Mesodermal cell (in vitro differentiated cells): ENCODE results near the gene ANK3.

Experiments used
- H3K27ac ChIP-seq: 2 replicates; pipeline ENCODE4 v1.7.0; 2013; ENCODE audit warnings: mild to moderate bottlenecking, low read depth, low read length, moderate library complexity; ENCODE audit not compliant: severe bottlenecking
- H3K36me3 ChIP-seq: 2 replicates; pipeline ENCODE4 v1.7.1; 2013; ENCODE audit warnings: mild to moderate bottlenecking, low read length, moderate library complexity; ENCODE audit not compliant: control insufficient read depth, insufficient read depth
- H3K4me1 ChIP-seq: one replicate; pipeline ENCODE4 v1.7.1; 2013; ENCODE audit warnings: mild to moderate bottlenecking, low read length; ENCODE audit not compliant: insufficient read depth, control insufficient read depth, poor library complexity, severe bottlenecking
- H3K4me3 ChIP-seq: 2 replicates; pipeline ENCODE4 v1.7.0; 2013; ENCODE audit warnings: low read length, control low read depth, mild to moderate bottlenecking; ENCODE audit not compliant: insufficient read depth, poor library complexity, severe bottlenecking; ENCODE audit errors: extremely low read depth
- H3K9me3 ChIP-seq: 2 replicates; pipeline ENCODE4 v1.7.1; 2013; ENCODE audit warnings: mild to moderate bottlenecking, low read length, moderate library complexity; ENCODE audit not compliant: control insufficient read depth
- WGBS, 2 experiments: methylation state at CpG; one replicate each; pipeline ENCODE4 v1.1.5; 2013; ENCODE audit warnings: missing lambda C conversion rate in 2 of 2; ENCODE audit not compliant: insufficient coverage in 2 of 2; 5-methylcytosine and 5-hydroxymethylcytosine counted together

Gene ANK3

GRCh38 chr10:60346661-60347060 is 43.0 kb downstream of the ANK3 start:
- no peak overlapping the region for H3K27ac ChIP-seq
- WGBS, 2 experiments = no CpG with 5 or more reads among the region's 1 CpG
- no peaks in the 10 kb centered on the region for H3K9me3 ChIP-seq
- no peaks in the 10 kb centered on the region for H3K36me3 ChIP-seq
- H3K4me3 ChIP-seq = no peak overlapping the region
- H3K4me1 ChIP-seq = peaks cover 19% of the 10 kb centered on the region

DNA sequence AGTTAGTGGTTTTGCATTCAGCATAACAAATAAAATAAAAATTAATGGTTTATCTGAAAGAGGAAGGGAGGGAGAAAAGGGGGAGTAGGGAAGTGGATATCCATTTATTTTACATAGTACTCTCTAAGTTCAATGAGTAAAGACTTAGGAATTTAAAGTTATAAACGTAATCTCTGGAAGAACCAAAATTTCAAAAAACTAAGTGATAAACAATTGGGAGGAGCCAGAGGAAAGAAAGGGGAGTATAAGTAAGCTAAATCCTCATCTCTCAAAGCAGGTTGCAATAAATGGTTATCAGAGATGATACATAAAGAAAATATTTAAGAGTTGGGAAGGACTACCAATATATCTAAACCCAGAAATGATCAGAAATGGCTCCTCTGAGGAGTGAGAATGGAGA is 46.4 kb downstream of the ANK3 start:
- 100% methylated on average over 1 of the region's 1 CpG; no CpG with 5 or more reads in 1 of the 2 experiments for WGBS, 2 experiments
- no peak overlapping the region for H3K4me3 ChIP-seq
- peaks cover 3% of the 10 kb centered on the region for H3K4me1 ChIP-seq
- H3K36me3 ChIP-seq = no peaks in the 10 kb centered on the region
- H3K27ac ChIP-seq = no peak overlapping the region
- no peaks in the 10 kb centered on the region for H3K9me3 ChIP-seq

GRCh38 chr10:60341969-60342368 is 47.7 kb downstream of the ANK3 start:
- Histone ChIP-seq H3K4me3 (no peak overlapping the region), H3K9me3 (no peaks in the 10 kb centered on the region), H3K36me3 (no peaks in the 10 kb centered on the region), H3K27ac (no peak overlapping the region), H3K4me1 (no peaks in the 10 kb centered on the region)
- WGBS, 2 experiments = 100% methylated on average over 2 of the region's 4 CpGs; no CpG with 5 or more reads in 1 of the 2 experiments

- no peaks in the 10 kb centered on the region for H3K36me3 ChIP-seq
- H3K4me1 ChIP-seq = no peaks in the 10 kb centered on the region
- WGBS, 2 experiments = 82 to 93% methylated on average over 1 of the region's 1 CpG
- no peak overlapping the region for H3K27ac ChIP-seq
- H3K4me3 ChIP-seq = no peak overlapping the region
- H3K9me3 ChIP-seq = no peaks in the 10 kb centered on the region
These were observed 48.7 kb downstream of the ANK3 start for GRCh38 chr10:60340973-60341372.

- Histone ChIP-seq H3K4me1 (no peaks in the 10 kb centered on the region), H3K9me3 (no peaks in the 10 kb centered on the region), H3K27ac (no peak overlapping the region)
These were observed 49.9 kb downstream of the ANK3 start for GRCh38 chr10:60339757-60340156.

GRCh38 chr10:60338786-60339185 is 50.9 kb downstream of the ANK3 start:
- no peak overlapping the region for H3K27ac ChIP-seq
- H3K4me3 ChIP-seq = no peak overlapping the region
- WGBS, 2 experiments = 88% methylated on average over 1 of the region's 2 CpGs; no CpG with 5 or more reads in 1 of the 2 experiments
- H3K9me3 ChIP-seq = no peaks in the 10 kb centered on the region
- H3K36me3 ChIP-seq = no peaks in the 10 kb centered on the region
- no peaks in the 10 kb centered on the region for H3K4me1 ChIP-seq

More at GRCh38 chr10:60339757-60340156, 49.9 kb downstream of the ANK3 start:
- WGBS, 2 experiments = 75% methylated on average over 4 of the region's 4 CpGs; no CpG with 5 or more reads in 1 of the 2 experiments
- Histone ChIP-seq H3K4me3 (no peak overlapping the region), H3K36me3 (no peaks in the 10 kb centered on the region)

GRCh38 chr10:60338002-60338564 is 51.6 kb downstream of the ANK3 start:
- H3K4me3 ChIP-seq = no peak overlapping the region
- no peak overlapping the region for H3K27ac ChIP-seq
- H3K4me1 ChIP-seq = no peaks in the 10 kb centered on the region
- H3K36me3 ChIP-seq = no peaks in the 10 kb centered on the region
- WGBS, 2 experiments = 33 to 86% methylated on average over 1 of the region's 2 CpGs
- no peaks in the 10 kb centered on the region for H3K9me3 ChIP-seq

GRCh38 chr10:60336901-60337630 is 52.6 kb downstream of the ANK3 start:
- Histone ChIP-seq H3K4me3 (no peak overlapping the region), H3K27ac (no peak overlapping the region), H3K9me3 (no peaks in the 10 kb centered on the region), H3K4me1 (no peaks in the 10 kb centered on the region), H3K36me3 (no peaks in the 10 kb centered on the region)
- WGBS, 2 experiments = 98 to 100% methylated on average over 1 to 2 of the region's 3 CpGs

- Histone ChIP-seq H3K36me3 (no peaks in the 10 kb centered on the region), H3K4me1 (no peaks in the 10 kb centered on the region), H3K27ac (no peak overlapping the region), H3K4me3 (no peak overlapping the region), H3K9me3 (no peaks in the 10 kb centered on the region)
- WGBS, 2 experiments = 77 to 91% methylated on average over 5 of the region's 5 CpGs
These were observed 54.0 kb downstream of the ANK3 start for GRCh38 chr10:60335708-60336107.

DNA sequence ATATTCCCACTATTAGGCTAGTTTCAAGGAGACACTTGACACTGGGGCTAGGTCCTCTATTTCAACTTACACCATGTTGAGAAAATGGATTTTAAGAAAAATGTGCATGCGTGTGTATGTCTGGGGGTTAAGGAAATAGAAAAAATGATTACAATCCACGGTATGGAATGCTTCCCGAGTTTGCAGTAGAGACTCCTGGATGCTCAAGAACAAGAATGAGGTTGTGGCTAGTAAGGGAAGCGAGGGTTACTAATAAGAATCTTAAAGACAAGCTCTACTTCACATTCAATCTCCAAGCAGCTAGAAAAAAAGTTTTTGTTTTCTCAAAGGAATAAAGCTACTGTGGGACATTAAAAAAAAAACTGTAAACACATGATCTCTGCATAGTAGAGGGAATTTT is 54.7 kb downstream of the ANK3 start:
- 48 to 67% methylated on average over 3 of the region's 4 CpGs for WGBS, 2 experiments
- no peak overlapping the region for H3K4me3 ChIP-seq
- H3K9me3 ChIP-seq = no peaks in the 10 kb centered on the region
- H3K36me3 ChIP-seq = no peaks in the 10 kb centered on the region
- no peak overlapping the region for H3K27ac ChIP-seq
- H3K4me1 ChIP-seq = no peaks in the 10 kb centered on the region

GRCh38 chr10:60332371-60332770 is 57.3 kb downstream of the ANK3 start:
- no peaks in the 10 kb centered on the region for H3K36me3 ChIP-seq
- H3K27ac ChIP-seq = no peak overlapping the region
- H3K4me1 ChIP-seq = no peaks in the 10 kb centered on the region
- no peak overlapping the region for H3K4me3 ChIP-seq
- H3K9me3 ChIP-seq = no peaks in the 10 kb centered on the region
- WGBS, 2 experiments = no CpG with 5 or more reads among the region's 2 CpGs
